Measurements from ENCODE around the gene ELMO1. TPM values are rescaled to one million over a fixed set of nuclear protein-coding genes. Genes with fewer than 3 reads are reported as not detected.

The ELMO1 gene
- total RNA-seq, 1 experiment from 2014 or later: 7.8 TPM

GRCh38 chr7:37284285-37284684 is 164.4 kb downstream of the ELMO1 start:
- no peak overlapping the region for H4K5ac ChIP-seq (ENCODE audit: insufficient read length, low read depth, low read length)
- H2AK5ac ChIP-seq (ENCODE audit: insufficient read length, low read length): no peak overlapping the region
- H2BK12ac ChIP-seq (ENCODE audit: insufficient read length, low read depth, low read length): no peak overlapping the region
- no peak overlapping the region for H3K27ac ChIP-seq (ENCODE audit: insufficient read length, low read depth, low read length)
- H3T11ph ChIP-seq (ENCODE audit: low read length): no peak overlapping the region
- no peak overlapping the region for H3K14ac ChIP-seq (ENCODE audit: insufficient read depth, low read length)
- no peak overlapping the region for H3K4ac ChIP-seq (ENCODE audit: low read depth, low read length)
- TF ChIP-seq, protein P1, sequence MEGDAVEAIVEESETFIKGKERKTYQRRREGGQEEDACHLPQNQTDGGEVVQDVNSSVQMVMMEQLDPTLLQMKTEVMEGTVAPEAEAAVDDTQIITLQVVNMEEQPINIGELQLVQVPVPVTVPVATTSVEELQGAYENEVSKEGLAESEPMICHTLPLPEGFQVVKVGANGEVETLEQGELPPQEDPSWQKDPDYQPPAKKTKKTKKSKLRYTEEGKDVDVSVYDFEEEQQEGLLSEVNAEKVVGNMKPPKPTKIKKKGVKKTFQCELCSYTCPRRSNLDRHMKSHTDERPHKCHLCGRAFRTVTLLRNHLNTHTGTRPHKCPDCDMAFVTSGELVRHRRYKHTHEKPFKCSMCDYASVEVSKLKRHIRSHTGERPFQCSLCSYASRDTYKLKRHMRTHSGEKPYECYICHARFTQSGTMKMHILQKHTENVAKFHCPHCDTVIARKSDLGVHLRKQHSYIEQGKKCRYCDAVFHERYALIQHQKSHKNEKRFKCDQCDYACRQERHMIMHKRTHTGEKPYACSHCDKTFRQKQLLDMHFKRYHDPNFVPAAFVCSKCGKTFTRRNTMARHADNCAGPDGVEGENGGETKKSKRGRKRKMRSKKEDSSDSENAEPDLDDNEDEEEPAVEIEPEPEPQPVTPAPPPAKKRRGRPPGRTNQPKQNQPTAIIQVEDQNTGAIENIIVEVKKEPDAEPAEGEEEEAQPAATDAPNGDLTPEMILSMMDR (conservative IDR thresholded peaks at IDR 0.05): no peak
- no peak overlapping the region for H2BK20ac ChIP-seq (ENCODE audit: low read depth, low read length, poor library complexity, severe bottlenecking)
- peaks cover 0 to 15% (median 0%) of the 10 kb centered on the region in 3 experiments; a peak in 3 of 7 replicates for H3K36me3 Mint-ChIP-seq (ENCODE audit: insufficient read depth in 1 of 3, low read depth in 3 of 3)
- H3K79me2 ChIP-seq (ENCODE audit: insufficient read depth, low read length): no peaks in the 10 kb centered on the region
- H3K4me1 ChIP-seq (ENCODE audit: insufficient read depth, low read length): no peaks in the 10 kb centered on the region; the same call in 1 of the 2 replicates
- no peak overlapping the region for H2BK15ac ChIP-seq (ENCODE audit: low read depth, low read length)
- H3K4me1 Mint-ChIP-seq: peaks cover 36 to 43% of the 10 kb centered on the region in 2 experiments
- H3K9me3 Mint-ChIP-seq: peaks cover 0 to 2% of the 10 kb centered on the region in 2 experiments; a peak in 1 of 5 replicates
- WGBS (ENCODE audit: extremely low coverage, insufficient read length, low lambda C conversion rate): no CpG with 5 or more reads among the region's 4 CpGs
- H3K9ac ChIP-seq (ENCODE audit: extremely low read depth, insufficient read length, low read length): no peak overlapping the region
- no peak overlapping the region; a peak in 1 of 7 replicates for H3K27ac Mint-ChIP-seq
- no peak overlapping the region for H3K4me2 ChIP-seq (ENCODE audit: insufficient read depth, insufficient read length, low read length)
- no peak overlapping the region for H2AFZ ChIP-seq (ENCODE audit: low read length)
- no peak overlapping the region for H4K91ac ChIP-seq (ENCODE audit: insufficient read length, low read depth, low read length)
- H2BK5ac ChIP-seq (ENCODE audit: insufficient read length, low read length): no peak overlapping the region
- no peak overlapping the region for H3K4me3 Mint-ChIP-seq
- H3K79me1 ChIP-seq (ENCODE audit: insufficient read depth, low read depth, low read length, poor library complexity, severe bottlenecking): no peaks in the 10 kb centered on the region
- H3K27me3 ChIP-seq (ENCODE audit: insufficient read depth, low read length): no peaks in the 10 kb centered on the region
- H3K23ac ChIP-seq (ENCODE audit: insufficient read length, low read depth, low read length): no peak overlapping the region
- H4K20me1 ChIP-seq (ENCODE audit: control insufficient read depth, insufficient read depth, insufficient read length): no peaks in the 10 kb centered on the region
- no peaks in the 10 kb centered on the region for H3K23me2 ChIP-seq (ENCODE audit: insufficient read length, low read depth, low read length, poor library complexity, severe bottlenecking)
- no peaks in the 10 kb centered on the region for H3K9me3 ChIP-seq (ENCODE audit: control insufficient read depth, low read depth, low read length)
- no peak overlapping the region for H4K8ac ChIP-seq (replicated peaks; ENCODE audit: insufficient read length, low read depth, low read length)
- no peak overlapping the region for H3K56ac ChIP-seq (ENCODE audit: insufficient read length, low read depth, low read length)
- H3K27me3 Mint-ChIP-seq (ENCODE audit: low read depth): no peaks in the 10 kb centered on the region
- no peak overlapping the region for H3K18ac ChIP-seq (ENCODE audit: insufficient read length, low read depth, low read length)
- no peak overlapping the region for H2BK120ac ChIP-seq (ENCODE audit: low read depth, low read length, poor library complexity, severe bottlenecking)
- no peak for DNase-seq
